Measurements from ENCODE around the gene CDK7.

DNA sequence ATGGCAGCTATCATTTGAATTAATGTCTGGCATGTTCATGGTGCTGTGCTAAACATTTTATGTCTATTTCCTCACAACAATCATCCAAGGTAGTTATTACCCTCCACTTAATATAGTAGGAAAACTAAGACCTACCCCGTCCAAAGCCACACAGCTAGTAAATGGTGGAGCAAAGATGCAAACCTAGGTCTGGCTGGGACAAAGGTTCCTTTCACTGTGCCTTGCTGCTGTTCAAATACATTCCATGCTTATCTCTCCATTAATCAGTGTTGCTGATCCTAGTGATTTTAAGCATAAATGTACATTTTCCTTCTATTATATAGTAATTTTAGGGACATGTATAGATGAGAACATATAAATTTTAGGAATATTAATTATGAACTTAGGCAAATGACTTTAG, 59.2 kb downstream of the CDK7 start:
- TF ChIP-seq, protein P1, sequence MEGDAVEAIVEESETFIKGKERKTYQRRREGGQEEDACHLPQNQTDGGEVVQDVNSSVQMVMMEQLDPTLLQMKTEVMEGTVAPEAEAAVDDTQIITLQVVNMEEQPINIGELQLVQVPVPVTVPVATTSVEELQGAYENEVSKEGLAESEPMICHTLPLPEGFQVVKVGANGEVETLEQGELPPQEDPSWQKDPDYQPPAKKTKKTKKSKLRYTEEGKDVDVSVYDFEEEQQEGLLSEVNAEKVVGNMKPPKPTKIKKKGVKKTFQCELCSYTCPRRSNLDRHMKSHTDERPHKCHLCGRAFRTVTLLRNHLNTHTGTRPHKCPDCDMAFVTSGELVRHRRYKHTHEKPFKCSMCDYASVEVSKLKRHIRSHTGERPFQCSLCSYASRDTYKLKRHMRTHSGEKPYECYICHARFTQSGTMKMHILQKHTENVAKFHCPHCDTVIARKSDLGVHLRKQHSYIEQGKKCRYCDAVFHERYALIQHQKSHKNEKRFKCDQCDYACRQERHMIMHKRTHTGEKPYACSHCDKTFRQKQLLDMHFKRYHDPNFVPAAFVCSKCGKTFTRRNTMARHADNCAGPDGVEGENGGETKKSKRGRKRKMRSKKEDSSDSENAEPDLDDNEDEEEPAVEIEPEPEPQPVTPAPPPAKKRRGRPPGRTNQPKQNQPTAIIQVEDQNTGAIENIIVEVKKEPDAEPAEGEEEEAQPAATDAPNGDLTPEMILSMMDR (IDR thresholded peaks at IDR 0.05; ENCODE audit: insufficient read depth, low read length): no peak
- no peak for TF ChIP-seq POLR2AphosphoS5 (IDR thresholded peaks at IDR 0.05; ENCODE audit: low read depth)
- TF ChIP-seq, protein P2, sequence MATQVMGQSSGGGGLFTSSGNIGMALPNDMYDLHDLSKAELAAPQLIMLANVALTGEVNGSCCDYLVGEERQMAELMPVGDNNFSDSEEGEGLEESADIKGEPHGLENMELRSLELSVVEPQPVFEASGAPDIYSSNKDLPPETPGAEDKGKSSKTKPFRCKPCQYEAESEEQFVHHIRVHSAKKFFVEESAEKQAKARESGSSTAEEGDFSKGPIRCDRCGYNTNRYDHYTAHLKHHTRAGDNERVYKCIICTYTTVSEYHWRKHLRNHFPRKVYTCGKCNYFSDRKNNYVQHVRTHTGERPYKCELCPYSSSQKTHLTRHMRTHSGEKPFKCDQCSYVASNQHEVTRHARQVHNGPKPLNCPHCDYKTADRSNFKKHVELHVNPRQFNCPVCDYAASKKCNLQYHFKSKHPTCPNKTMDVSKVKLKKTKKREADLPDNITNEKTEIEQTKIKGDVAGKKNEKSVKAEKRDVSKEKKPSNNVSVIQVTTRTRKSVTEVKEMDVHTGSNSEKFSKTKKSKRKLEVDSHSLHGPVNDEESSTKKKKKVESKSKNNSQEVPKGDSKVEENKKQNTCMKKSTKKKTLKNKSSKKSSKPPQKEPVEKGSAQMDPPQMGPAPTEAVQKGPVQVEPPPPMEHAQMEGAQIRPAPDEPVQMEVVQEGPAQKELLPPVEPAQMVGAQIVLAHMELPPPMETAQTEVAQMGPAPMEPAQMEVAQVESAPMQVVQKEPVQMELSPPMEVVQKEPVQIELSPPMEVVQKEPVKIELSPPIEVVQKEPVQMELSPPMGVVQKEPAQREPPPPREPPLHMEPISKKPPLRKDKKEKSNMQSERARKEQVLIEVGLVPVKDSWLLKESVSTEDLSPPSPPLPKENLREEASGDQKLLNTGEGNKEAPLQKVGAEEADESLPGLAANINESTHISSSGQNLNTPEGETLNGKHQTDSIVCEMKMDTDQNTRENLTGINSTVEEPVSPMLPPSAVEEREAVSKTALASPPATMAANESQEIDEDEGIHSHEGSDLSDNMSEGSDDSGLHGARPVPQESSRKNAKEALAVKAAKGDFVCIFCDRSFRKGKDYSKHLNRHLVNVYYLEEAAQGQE (IDR thresholded peaks at IDR 0.05; ENCODE audit: insufficient replicate concordance, low read depth): no peak
- no peak for TF ChIP-seq GABPA (IDR thresholded peaks at IDR 0.05; ENCODE audit: low read depth)

Data from HL-60 (cell line).